Middle frontal gyrus (tissue), 1 donor: ENCODE results near the gene HOGA1.
"Not testable (repeated sequence)": the region's sequence is repeated elsewhere in the genome, so short reads cannot be mapped to it uniquely, and the experiment has no call there.

Experiments used
- DNase-seq: peaks from one replicate; pipeline ENCODE4 v3.0.0-alpha.2; 2015; ENCODE audit warnings: low spot score; ENCODE audit errors: extremely low spot score

The HOGA1 gene

DNA sequence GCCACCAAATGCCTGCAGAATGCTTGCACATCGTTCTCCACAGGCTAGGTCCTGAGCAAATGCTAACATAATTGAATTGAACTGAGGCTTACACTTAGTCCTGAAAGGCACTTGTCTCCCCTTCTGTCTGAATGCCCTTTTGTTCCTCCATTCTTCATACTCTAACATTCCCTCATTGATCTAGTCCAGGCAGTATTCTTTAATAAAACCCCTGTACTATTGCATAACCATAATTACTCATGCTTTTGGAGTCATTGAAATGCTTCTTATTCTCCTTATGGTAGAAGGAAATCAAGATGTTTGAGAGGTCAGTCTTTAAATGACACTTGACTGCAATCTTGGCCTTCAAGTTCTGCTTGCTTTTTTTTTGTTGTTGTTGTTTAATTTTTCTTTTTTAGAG is 63.4 kb downstream of the HOGA1 start:
- DNase-seq, result no peak

GRCh38 chr10:97648562-97649404 is 64.6 kb downstream of the HOGA1 start:
- no peak for DNase-seq

DNA sequence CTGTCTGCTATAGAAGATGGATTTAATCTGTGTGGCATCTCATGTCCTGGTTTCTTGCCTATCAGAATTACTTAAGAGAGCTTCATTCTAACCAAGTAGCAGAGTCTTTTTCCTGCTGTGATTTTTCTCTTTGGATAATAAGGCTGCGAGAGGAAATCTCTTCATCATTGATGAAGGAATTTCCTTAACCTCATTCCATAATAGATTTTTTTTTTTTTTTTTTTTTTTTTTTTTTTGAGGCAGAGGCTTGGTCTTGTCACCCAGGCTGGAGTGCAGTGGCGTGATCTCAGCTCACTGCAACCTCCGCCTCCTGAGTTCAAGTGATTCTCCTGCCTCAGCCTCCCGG is 65.2 kb downstream of the HOGA1 start:
- not testable (repeated sequence) for DNase-seq

DNA sequence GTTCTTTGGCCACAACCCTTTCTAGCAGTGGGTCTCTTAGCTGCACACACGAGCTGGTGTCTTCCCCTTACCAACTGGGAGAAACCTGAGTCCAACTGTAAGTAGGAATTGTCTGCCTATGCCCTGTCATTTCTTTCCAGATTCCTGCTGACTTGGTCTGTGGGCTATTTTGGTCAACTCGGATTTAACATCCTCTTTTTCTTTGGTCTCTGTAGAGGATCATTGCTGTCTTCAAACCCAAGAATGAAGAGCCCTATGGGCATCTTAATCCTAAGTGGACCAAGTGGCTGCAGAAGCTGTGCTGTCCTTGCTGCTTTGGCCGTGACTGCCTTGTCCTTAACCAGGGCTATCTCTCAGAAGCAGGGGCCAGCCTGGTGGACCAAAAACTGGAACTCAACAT is 66.5 kb downstream of the HOGA1 start:
- DNase-seq, result no peak

- no peak for DNase-seq
These were observed 67.6 kb downstream of the HOGA1 start for GRCh38 chr10:97651773-97652172.

- no peak for DNase-seq
These were observed 72.6 kb downstream of the HOGA1 start for GRCh38 chr10:97656777-97657176.

DNA sequence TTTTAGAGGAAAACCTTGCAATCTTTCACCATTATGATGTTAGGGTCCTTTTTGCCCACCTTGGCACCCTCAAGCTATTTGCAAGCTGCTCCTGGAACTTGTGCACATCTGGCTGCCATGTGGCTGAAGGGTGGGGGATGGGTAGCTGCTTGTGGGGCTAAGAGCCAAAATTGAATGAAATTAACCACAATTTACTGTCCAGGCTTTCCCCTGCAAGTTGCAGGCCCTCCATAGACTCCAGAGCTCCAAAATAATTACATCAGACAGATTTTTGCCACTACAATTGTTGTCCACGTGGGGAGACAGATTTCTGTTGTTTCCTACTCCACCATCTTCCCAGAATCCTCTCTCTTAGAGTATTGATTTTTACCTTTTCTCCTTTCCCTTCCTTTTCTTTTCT is 75.4 kb downstream of the HOGA1 start:
- DNase-seq, result no peak
